Muscle of back (tissue), 11 donors: ENCODE measurements around the gene TACC3. TPM values are rescaled to one million over a fixed set of nuclear protein-coding genes. Genes with fewer than 3 reads are reported as not detected.

Source experiments
- DNase-seq, 3 donors: peaks; one replicate each; pipeline versions ENCODE4 v3.0.0 to v3.0.0-alpha.2; 2013
- polyA plus RNA-seq, 10 donors: library from polyadenylated mRNA; unstranded; fragments of 120-200 nt; gene quantifications; one replicate each; pipeline ENCODE4 v1.2.1, GENCODE V29; 2013; ENCODE audit not compliant: insufficient read length in 10 of 10

The TACC3 gene
- polyA plus RNA-seq, 10 donors = 17.2 to 39.8 (median 26.8) TPM

GRCh38 chr4:1758306-1759121, 37.2 kb downstream of the TACC3 start:
- DNase-seq = no peak

- no peak for DNase-seq
These were observed 38.0 kb downstream of the TACC3 start for GRCh38 chr4:1759170-1759817.

DNA sequence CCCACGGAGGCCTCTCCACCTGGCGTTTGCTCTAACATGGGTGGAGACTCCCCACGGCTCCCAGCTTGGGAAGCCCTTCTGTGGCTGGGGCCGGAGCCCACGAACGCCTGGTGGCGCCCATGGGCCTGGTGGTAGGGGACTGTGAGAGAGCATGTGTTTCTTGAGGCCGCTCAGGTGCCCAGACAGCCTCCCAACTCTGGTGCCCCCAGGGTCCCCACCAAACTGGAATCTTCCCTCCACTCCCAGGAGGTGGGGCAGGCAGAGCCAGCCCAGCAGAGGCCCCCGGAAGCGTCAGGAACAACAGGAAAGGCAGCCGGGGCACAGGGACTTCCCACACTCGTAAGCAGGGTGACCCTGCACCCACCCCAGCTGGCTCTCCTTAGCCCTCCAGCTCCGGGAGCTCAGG, 38.5 kb downstream of the TACC3 start:
- no peak for DNase-seq

DNA sequence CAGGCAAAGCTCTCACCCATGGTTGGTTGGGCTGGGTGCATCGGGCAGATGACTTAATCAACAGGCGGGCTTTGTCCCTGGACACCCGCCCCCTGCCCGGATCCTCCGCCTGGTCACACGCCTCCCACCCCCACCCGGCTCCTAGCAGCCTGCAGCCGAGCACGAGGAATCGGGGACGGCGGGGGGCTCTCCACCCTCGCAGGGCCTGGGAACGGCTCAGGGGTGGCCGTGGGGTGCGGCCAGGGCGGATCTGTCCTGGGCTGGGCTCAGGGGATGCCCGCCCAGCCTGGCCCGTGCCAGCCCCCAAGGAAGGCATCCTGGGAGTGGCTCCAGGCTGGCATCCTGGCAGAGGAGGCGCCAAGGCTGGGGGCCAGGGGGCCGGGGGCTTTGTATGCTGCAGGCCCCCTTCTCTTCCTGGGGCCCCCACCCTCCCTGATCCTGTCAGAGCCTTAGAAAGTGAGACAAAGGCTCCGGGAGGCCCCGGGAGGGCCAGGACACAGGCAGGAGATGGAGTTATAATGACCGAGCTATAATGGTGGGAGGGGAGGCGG, 39.3 kb downstream of the TACC3 start:
- DNase-seq = no peak

GRCh38 chr4:1761130-1761689, 39.9 kb downstream of the TACC3 start:
- no peak for DNase-seq

DNA sequence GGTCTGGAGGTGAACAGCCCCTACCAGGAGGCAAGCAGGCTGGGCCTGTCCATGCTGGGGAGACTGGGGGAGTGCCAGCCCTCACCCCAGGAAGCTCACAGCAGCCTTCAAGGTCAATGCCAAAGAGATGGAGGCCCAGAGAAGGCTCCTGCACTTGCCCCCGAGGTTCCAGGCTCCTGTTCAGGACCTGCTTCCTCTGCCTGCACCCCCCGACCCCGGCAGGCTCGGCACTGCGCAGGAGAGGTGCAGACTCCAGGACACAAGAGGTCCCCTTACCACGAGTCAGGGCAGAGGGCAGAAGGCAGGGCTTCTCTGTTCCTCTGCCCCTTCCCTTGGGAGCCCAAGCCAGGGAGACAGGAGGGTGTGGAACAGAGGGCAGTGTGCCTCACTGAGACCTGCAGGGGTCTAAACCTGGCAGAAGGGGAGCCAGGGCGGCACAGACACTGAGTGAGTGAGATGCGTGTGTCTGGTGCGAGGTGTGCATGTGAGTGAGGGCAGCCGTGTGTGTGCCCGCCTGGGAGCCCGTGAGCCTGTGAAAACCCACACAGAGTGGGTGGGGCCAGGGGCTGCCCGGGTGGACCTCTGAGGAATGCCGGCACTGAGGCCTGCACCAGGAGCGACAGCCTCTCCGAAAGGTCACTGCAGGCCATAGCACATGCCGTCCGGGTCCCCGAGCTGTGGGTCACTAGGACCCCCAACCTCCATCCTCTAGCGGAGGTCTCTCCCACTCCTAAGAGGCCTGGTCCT, 41.1 kb downstream of the TACC3 start:
- no peak for DNase-seq

DNA sequence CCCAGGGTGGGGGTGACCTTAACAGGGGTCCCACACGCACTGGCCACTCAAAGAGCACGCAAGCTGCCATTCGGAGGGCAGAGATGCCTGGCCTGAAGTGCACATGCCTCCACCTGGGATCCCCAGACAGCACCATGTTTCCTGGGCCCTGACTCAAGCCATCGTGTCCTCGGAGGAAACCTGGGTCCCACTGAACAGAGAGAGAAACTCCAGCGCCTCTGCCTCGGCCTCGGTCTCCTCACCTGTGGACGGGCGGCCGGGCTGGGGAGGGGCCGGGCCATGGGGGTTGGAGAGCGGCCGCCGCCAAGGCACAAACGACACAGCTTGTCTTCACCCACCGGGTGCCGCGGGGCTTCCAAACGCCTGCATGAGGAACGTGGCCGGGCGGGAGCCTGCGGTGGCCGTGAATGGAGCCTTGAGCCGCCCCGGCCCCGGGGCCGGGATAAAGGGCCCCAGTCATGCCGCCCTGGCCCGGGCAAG, 41.8 kb downstream of the TACC3 start:
- no peak for DNase-seq

DNA sequence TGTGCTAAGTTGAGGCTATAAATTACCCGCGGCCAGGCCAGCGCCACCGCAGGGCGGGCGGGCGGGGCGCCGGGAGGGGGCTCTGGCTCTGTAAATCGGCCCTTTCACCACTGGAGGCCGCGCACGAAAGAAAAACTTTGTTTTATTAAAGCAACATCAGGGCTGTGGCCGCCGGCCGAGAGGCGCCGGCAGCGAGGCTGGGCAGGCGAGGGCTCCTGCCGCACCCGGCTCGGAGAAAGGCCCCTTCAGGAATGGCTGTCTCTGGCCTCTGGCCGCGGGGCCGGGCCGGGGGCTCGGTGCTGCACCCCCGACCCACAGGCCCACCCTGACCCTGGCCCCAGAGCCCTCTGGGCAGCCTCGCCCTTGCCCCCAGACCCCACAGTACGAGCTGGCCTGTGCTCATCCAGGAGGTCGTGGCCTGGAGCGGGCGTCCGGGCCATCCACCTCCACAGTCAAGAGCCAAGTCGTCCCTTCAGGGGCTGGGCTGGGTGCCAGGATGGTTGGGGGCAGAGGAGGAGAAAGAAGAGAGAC, 42.3 kb downstream of the TACC3 start:
- DNase-seq = peak; percentile 28 to 66 (median 51)

DNA sequence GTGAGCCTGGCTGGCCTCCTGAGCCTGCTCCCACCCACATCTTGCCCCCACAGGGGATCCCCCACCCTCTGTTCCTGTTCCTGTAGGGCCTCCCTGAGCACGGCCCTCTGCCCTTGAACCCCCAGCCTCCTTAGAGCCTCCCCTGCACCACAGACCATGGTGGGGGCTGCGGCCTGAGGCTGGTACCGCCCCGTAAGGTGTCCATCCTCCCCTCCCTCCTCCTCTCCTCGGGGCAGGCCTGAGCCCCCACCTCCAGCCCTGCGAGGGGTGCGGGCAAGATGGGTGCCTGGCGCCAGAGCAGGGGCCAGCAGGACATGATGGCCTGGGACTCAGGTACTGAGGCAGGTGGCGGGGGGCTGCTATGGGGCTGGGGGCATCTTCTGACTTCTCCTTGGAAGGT, 43.3 kb downstream of the TACC3 start:
- DNase-seq = no peak

DNA sequence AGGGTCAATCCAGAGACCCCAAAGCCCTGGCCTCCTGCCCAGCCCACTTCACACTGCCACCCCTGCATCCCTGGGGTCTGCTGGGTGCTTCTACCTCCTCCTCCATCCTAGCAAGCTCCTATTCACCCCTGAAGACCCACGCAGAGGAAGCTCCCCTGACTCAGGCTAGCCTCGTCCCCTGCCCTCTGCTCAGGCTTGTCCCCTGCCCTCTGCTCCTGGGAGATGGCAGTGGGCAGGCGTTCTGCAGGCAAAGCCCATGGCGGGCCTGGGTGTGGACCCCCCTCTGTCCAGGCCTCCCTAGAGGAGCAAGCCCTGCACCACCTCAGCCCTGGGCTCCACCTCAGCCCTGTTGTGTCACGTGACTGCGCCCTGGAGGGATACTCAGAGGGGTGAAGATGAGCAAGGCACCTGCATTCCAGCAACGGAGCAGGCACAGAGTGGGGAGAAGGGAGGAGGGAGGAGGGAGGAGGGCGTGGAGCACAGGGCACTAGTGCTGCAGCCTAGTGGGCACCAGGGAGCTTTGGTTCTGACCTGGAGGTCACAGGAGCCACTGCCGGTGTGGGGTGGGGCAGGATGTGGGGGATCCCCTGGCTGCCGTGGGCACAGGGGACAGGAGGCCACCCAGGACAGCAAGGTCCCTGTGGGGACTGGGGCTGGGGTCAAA, 44.2 kb downstream of the TACC3 start:
- DNase-seq = no peak

GRCh38 chr4:1766106-1767060, 45.1 kb downstream of the TACC3 start:
- no peak for DNase-seq

DNA sequence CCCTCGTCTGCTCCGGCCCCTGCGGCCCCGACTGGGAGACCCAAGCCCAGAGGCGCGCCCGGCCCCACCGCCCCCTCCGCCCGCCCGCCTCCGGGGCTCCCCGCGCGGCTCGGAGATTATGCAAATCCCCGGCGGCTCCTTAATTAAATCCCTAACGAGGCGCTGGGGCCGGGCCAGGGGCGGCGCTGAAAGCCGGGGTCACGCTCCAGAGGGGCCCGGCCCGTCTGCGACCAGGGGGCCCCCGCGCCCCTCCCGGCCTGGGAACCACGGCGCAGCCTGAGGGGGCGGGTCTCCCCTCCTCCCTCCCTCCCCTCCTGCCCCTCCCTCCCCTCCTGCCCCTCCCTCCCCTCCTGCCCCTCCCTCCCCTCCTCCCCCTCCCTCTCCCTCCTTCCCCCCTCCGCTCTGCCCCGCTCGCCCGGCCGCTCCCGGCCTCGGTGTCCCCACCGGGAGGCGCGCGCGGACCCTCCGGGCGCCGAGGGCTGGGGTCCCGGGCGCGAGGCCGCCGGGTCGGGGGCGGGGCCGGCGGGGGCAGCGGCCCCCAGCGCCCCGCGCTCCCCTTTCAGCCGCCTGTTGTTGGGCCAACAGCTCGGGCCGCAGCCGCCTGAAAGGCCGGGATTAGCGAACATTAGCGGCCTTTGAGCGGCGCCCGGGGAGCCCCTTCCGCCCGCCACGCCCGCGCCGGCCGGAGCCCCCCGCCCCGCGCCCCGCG, 45.9 kb downstream of the TACC3 start:
- DNase-seq = no peak

DNA sequence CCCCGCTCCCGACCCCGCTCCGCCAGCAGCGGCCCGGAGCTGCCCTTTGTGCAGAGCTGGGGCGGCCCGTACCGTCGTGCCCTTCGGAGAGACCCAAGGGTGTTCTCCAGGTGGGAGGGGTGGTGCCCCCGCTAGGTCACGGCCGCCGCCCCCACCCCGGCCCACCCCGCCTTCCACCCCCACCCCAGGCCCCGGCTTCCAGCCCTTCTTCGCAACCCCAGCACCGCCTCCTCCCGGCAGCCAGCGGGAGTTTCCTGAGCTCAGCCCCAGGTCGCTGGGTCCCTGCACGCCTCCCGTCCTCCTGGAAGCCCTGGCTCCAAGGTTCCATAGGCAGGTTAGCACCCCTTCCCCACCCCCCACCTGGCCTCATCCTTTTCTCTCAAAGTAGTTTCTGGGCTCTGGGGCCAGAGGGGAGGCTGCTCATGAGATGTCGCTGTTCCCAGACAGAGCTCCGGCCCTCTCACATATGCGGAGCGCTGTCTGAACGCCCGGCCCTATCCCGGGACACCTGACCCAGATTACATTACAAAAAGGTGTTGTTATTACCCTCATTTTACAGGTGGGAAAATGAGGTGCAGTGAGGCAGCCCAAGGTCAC, 46.5 kb downstream of the TACC3 start:
- DNase-seq = no peak

GRCh38 chr4:1768367-1769034, 47.2 kb downstream of the TACC3 start:
- no peak for DNase-seq

GRCh38 chr4:1769692-1770091, 48.4 kb downstream of the TACC3 start:
- DNase-seq = no peak

DNA sequence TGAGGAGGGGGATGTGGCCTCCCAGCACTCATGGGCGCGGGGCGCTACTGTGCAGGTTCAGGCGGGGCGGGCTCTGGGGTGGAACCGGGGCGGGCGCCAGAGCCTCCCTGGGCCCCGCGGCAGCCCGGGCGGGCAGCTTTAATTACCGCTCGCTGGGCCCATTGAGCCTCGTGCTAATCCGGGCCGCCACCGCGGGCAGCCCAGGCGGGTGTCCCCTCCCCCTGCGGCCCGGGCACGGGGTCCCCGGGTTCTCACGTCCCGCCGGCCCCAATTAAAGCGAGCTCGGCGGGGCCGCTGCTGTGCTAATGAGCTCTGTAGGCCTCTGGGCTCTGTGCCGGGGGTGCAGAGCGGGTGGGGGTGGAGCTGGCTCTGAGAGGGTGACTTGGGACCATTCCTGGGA, 48.9 kb downstream of the TACC3 start:
- no peak for DNase-seq

- no peak for DNase-seq
These were observed 49.5 kb downstream of the TACC3 start for GRCh38 chr4:1770791-1771231.
